Thyroid gland (tissue), 4 donors: ENCODE data around the gene PACS1.

Experiments used
- CTCF ChIP-seq, 6 experiments: fragments of 200-600 bp in 3 of 6; fragments of 450-650 bp in 3 of 6; sonication (generic) in 3 of 6; IDR thresholded peaks; one replicate each; pipeline ENCODE4 v1.5.1; 2016 to 2019; ENCODE audit warnings: antibody characterized with exemption in 6 of 6, mild to moderate bottlenecking in 2 of 6, inconsistent platforms in 1 of 6, moderate library complexity in 1 of 6
- POLR2A ChIP-seq, 2 donors: fragments of 450-650 bp; IDR thresholded peaks; one replicate each; pipeline ENCODE4 v1.6.1; 2017; ENCODE audit warnings: antibody characterized with exemption in 2 of 2, mild to moderate bottlenecking in 2 of 2, moderate library complexity in 1 of 2

- TF ChIP-seq POLR2A (IDR thresholded peaks at IDR 0.05), result no peak
- no peak for TF ChIP-seq CTCF (IDR thresholded peaks at IDR 0.05)
Measured at GRCh38 chr11:66226101-66226500, 156.0 kb downstream of the PACS1 start.
